Upper lobe of left lung (tissue), 4 donors: ENCODE measurements around the gene FZD2.

ENCODE experiments used
- EP300 ChIP-seq, 4 donors: sonication (generic); formaldehyde crosslinking; IDR thresholded peaks; one replicate each; pipeline ENCODE4 v1.5.1; 2017; ENCODE audit warnings: antibody characterized with exemption in 4 of 4, control low read depth in 2 of 4
- POLR2A ChIP-seq, 4 donors: fragments of 450-650 bp; IDR thresholded peaks; one replicate each; pipeline ENCODE4 v1.5.1; 2016 to 2017; ENCODE audit warnings: antibody characterized with exemption in 4 of 4, mild to moderate bottlenecking in 2 of 4
- POLR2AphosphoS5 ChIP-seq, 2 donors: sonication (generic); formaldehyde crosslinking; IDR thresholded peaks; one replicate each; pipeline ENCODE4 v1.5.1; 2017; ENCODE audit warnings: antibody characterized with exemption in 2 of 2
- TF ChIP-seq, protein P1 (sequence below), 6 experiments: fragments of 450-650 bp in 4 of 6; fragments of 200-600 bp in 2 of 6; sonication (generic) in 2 of 6; IDR thresholded peaks; one replicate each; pipeline ENCODE4 v1.5.1; 2016 to 2019; ENCODE audit warnings: antibody characterized with exemption in 6 of 6

DNA sequence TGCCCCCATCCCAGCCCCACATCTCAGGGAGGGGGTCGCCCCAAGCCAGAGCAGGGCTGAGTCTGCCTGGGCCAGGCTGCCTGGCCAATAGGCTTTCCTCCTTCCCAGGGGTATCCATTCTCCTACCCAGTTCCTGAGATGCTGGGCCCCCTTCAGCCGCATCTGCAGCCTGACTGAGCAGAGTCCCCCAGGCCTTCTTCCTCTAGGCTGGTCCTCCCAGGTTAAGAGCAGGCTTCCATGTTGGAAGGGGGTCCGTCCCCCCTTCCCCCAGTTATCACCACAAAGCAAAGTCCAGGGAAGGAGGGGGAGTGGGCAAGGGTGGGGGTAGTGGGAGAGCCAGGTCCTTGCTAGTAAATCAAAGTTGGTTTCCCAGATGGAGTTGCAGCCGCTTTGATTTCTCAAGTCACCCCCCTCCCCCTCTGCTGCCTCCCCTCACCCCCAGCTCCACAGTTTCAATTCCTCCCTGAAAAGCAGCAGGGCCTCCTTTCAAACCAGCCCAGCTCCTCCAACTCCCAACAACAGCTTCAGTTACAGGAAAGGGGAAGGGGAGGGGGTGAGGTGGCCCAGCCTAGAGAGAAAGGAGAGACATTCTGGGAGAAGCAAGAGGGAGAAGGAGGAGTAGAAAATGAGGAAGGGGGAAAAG is 9.5 kb upstream of the FZD2 start:
- TF ChIP-seq, protein P1, sequence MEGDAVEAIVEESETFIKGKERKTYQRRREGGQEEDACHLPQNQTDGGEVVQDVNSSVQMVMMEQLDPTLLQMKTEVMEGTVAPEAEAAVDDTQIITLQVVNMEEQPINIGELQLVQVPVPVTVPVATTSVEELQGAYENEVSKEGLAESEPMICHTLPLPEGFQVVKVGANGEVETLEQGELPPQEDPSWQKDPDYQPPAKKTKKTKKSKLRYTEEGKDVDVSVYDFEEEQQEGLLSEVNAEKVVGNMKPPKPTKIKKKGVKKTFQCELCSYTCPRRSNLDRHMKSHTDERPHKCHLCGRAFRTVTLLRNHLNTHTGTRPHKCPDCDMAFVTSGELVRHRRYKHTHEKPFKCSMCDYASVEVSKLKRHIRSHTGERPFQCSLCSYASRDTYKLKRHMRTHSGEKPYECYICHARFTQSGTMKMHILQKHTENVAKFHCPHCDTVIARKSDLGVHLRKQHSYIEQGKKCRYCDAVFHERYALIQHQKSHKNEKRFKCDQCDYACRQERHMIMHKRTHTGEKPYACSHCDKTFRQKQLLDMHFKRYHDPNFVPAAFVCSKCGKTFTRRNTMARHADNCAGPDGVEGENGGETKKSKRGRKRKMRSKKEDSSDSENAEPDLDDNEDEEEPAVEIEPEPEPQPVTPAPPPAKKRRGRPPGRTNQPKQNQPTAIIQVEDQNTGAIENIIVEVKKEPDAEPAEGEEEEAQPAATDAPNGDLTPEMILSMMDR (IDR thresholded peaks at IDR 0.05), result no peak
- TF ChIP-seq POLR2AphosphoS5 (IDR thresholded peaks at IDR 0.05) (no peak), EP300 (IDR thresholded peaks at IDR 0.05) (no peak), POLR2A (IDR thresholded peaks at IDR 0.05) (no peak)
